Measurements from ENCODE around the gene LKAAEAR1.

DNA sequence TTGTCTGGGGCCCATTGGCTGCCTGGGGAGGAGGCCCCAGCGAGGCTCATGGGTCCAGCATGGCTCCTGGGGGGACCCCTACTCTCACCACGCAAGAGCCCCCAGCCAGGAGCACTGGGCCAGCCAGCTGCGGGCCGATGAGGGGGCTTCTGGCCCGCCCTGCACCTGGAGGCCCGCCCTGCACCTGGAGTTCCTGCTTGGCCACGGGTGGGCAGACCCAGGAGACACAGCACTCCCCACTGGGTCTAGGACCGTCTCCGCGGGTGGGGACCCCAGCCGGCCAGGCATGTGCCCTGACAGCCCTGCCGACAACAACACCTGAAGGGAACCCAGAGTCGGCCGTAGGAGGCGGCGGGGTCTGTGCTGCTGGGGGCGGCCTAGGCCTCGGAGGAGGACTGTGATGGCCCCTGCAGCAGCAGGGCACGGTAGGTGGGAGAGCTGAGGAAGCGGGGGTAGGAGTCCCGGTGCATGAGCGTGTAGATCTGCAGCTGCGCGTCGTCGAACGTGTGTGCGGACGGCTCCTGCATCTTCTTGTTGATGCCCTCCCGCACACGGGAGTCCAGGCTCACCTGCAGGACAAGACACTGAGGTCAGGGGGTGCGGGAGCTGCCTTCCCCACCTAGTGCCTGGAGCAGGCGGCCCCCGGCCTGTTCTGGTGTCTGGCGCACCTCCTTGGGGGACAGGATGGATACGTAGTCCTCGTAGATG lies 10.6 kb downstream of the LKAAEAR1 start:
- TF ChIP-seq POLR2A (conservative IDR thresholded peaks at IDR 0.05) (no peak), E2F3 (CRISPR knock-in tag; IDR thresholded peaks at IDR 0.05) (no peak), RNF2 (IDR thresholded peaks at IDR 0.05) (no peak), BMI1 (IDR thresholded peaks at IDR 0.05; ENCODE audit: low read length) (no peak), HNRNPK (IDR thresholded peaks at IDR 0.05; ENCODE audit: low read depth, low read length, poor library complexity, severe bottlenecking) (no peak), TARDBP (IDR thresholded peaks at IDR 0.05) (no peak), POLR2AphosphoS5 (IDR thresholded peaks at IDR 0.05; ENCODE audit: control insufficient read depth, insufficient read depth, low read depth, low read length) (no peak), EZH2 (IDR thresholded peaks at IDR 0.05; ENCODE audit: borderline replicate concordance, low read depth, low read length) (no peak), ZBTB8A (IDR thresholded peaks at IDR 0.05; ENCODE audit: partially characterized antibody) (no peak)
- TF ChIP-seq, protein P1, sequence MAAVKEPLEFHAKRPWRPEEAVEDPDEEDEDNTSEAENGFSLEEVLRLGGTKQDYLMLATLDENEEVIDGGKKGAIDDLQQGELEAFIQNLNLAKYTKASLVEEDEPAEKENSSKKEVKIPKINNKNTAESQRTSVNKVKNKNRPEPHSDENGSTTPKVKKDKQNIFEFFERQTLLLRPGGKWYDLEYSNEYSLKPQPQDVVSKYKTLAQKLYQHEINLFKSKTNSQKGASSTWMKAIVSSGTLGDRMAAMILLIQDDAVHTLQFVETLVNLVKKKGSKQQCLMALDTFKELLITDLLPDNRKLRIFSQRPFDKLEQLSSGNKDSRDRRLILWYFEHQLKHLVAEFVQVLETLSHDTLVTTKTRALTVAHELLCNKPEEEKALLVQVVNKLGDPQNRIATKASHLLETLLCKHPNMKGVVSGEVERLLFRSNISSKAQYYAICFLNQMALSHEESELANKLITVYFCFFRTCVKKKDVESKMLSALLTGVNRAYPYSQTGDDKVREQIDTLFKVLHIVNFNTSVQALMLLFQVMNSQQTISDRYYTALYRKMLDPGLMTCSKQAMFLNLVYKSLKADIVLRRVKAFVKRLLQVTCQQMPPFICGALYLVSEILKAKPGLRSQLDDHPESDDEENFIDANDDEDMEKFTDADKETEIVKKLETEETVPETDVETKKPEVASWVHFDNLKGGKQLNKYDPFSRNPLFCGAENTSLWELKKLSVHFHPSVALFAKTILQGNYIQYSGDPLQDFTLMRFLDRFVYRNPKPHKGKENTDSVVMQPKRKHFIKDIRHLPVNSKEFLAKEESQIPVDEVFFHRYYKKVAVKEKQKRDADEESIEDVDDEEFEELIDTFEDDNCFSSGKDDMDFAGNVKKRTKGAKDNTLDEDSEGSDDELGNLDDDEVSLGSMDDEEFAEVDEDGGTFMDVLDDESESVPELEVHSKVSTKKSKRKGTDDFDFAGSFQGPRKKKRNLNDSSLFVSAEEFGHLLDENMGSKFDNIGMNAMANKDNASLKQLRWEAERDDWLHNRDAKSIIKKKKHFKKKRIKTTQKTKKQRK (IDR thresholded peaks at IDR 0.05; ENCODE audit: borderline replicate concordance, low read depth, low read length) = no peak

Measured in K562 (cell line).